ENCODE results near the gene ARL15.

Gene ARL15

DNA sequence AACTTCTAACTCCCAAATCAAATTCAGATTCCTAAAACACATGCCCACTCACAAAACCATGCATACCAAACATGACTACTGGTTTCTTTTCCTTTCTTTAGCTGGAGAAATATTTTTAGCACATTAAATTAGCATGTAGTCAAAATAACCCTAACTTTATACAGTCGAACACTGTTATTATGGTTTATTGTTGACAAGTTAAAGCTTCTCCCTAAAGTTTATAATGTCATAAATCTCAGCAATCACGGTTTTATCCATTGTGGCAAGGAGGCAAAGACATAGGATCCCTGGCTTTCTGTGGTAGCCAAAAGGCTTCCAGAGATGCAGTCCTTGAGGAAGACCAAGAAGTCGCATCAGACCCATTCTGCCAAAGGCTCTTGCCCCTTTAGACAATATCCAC, 27.5 kb downstream of the ARL15 start:
- no peak for DNase-seq

GRCh38 chr5:54281960-54282692, 28.2 kb downstream of the ARL15 start:
- no peak for DNase-seq

DNA sequence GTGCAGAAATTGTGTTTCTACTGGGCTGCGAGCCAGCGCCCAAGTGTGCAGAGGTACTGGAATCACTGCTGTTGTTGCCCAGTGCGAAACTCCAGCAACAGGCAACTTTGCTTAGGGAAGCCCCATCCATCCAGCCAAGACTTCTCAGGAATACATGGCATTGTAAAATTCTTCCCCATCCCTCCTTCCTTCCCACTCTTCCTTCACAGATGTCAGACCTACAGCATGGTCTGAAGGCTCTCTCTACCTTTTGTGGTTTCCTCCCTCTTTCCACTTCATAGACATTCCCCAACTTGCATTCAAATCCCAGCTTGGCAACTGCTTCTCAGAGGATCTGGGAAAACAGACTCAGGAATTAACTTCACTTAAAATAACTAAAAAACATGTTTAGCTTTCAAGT, 30.4 kb downstream of the ARL15 start:
- DNase-seq, result no peak

GRCh38 chr5:54278979-54279717, 31.2 kb downstream of the ARL15 start:
- no peak for DNase-seq

GRCh38 chr5:54278036-54278830, 32.1 kb downstream of the ARL15 start:
- DNase-seq, result no peak

DNA sequence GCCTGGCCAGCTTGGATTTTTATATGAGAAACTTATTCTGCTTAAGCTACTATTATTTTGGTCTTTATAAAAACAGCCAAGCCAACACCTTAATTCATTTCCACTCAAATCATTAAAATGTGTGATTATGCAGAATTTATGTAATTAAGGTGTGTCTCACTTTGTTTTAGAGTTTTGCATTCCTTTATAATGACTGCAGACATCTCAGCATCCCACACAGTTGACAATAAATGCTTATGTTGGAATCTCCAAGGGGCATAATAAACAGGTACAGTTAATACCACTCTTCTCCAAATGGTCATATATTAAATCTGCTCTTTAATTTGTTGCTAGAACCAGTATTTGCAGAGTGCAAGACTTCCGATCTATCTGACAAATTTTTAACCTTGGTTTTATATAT, 34.3 kb downstream of the ARL15 start:
- DNase-seq, result no peak

DNA sequence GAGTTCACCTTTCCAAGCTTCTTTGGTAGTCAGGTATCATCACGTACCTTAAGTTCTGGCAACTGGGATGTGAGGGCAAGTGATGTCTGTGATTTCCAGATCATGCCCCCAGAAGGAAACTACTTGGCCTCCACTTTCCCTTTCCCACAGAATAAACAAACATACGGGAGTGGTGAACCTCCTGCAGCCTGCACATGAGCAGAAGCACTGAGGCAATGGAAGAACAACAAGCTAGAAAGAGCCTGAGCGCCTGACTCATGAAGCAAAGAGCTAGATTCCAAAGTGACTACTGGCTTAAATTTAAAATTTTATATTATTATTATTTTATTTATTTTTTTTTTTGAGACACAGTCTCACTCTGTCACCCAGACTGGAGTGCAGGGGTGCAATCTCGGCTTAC, 35.0 kb downstream of the ARL15 start:
- DNase-seq, result no peak

- no peak for DNase-seq
Observed at GRCh38 chr5:54274944-54275343, 35.4 kb downstream of the ARL15 start.

- no peak for DNase-seq
Observed at GRCh38 chr5:54273715-54274114, 36.7 kb downstream of the ARL15 start.

- DNase-seq, result no peak
Observed at GRCh38 chr5:54272746-54273145, 37.6 kb downstream of the ARL15 start.

DNA sequence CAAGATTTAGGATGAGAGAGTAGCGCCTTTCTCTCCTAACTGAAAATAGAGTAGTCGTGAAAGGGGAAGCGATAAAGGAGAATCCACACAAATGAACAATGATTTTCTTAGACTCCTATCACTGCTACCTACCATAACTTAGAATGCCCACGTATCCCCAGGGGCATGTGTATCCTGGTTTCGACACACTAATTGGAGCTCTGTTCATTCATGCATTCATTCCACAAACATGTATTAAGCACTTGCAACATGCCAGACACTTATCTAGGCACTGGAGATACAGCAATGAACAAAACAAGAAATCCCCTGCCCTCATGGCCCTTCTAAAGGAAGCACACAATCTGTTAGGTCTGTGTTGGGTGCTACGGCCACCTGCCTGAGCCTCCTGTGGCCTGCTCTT, 40.0 kb downstream of the ARL15 start:
- DNase-seq, result no peak

DNA sequence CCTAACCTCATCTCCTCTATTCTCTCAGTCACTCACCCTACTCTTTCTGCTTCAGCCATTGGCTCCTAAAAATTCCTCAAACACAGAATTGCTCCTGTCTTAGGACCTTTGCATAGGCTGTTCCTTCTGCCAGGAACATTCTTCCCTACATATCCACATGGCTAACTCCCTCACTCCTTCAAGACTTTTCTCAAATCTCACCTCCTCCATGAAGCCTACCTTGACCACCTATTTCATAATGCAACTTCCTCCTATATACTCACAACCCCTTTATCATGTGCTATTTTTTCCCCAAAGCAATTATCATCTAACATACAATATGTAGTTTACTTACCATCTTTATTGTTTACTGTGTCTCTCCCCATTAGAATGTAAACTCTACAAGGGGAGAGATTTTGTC, 45.8 kb downstream of the ARL15 start:
- DNase-seq, result no peak

DNA sequence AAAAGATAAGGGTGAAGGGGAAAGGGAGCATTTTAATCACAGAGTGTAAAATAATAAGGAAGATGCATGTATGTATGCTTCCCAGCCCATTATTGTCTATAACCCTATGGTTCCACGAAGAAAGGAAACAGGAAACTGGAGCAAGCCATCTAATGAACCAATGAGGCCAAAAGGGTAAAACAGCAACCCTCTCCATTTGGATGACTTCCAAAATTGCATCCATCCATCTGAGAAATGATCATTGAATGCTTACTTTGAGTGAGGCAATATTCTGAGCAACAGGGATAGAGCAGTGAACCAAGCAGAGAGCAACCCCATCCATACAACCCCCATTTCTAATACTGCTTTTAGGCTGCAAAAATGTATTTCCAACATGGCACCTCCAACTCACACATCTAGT, 46.9 kb downstream of the ARL15 start:
- DNase-seq, result no peak

GRCh38 chr5:54261596-54261995, 48.8 kb downstream of the ARL15 start:
- no peak for DNase-seq

- no peak for DNase-seq
Observed at GRCh38 chr5:54259981-54260380, 50.4 kb downstream of the ARL15 start.

DNA sequence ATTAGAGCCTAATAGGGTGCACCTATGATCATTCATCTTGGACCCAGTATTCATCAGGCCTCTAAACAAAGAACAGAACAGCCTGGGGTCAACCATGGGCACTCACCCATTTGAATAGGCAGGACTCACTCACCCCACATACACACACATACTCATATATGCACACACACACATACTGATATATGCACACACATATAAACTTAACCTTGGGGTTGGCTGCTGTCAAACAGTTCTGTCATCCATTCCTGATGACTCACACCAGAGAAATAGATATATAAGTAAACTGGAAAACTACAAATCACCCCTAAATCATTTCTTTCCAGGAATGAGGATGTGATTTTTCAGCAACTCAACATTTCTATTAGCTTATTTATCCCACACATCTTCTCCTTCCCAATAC, 51.3 kb downstream of the ARL15 start:
- DNase-seq, result no peak

- no peak for DNase-seq
Observed at GRCh38 chr5:54257366-54258118, 52.8 kb downstream of the ARL15 start.

DNA sequence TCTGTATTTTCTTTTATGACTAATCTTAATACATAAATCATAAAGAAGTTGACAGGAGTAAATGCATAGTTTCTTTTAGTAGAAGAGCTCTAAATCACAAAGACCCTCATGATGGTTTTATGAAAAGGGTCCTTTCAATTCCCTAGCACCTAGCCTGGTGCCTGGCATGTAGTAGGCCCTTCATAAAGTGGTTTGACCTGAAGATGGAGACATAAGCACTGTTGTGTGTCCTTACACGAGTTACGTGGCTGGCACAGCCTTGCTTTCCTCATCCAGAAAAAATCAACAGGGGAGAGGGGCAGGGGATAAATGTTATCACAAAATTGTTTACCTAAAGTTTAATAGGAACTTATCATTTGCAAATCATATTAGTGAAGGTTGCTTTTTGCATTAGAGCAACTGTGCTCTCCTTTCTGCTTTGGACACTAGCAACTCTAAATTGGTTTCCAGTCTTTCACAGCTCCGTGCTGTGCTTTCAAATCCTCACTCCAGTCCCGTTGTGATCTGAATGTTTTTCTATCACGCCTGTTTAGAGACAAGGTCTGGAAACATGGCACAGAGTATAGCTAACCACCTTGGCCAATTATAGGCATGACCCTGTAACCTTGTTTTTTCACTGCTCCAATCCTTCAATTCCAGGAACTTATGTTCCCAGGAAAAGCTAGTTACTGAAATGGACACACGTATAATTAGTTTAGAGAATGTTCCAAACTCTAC, 55.7 kb downstream of the ARL15 start:
- DNase-seq, result no peak

- no peak for DNase-seq
Observed at GRCh38 chr5:54251981-54252380, 58.4 kb downstream of the ARL15 start.

GRCh38 chr5:54249210-54250028, 61.0 kb downstream of the ARL15 start:
- DNase-seq, result peak in 1 of 2 experiments; percentile 15

DNA sequence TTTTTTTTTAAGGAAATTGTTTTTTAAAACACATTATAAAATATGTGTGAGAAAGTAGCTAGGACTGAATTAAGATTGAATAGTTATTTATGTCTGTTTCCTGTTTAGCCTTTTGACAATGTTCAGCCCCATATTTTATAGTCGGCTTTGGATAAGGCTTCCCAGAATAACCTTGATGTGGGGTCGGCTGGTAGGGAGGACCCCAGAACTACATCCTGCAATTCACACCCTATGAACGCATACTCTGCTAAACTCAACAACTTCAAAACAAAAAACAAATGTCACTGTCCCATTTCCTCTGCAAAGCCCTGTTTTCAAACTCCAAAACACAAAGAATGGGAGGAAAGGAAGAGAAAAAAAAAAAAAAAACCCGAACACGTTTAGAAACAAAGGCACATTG, 63.1 kb downstream of the ARL15 start:
- no peak for DNase-seq
